ENCODE results near the gene TENT4A.

The TENT4A gene

GRCh38 chr5:6715758-6716628 lies 2.8 kb downstream of the TENT4A start:
- no peak for DNase-seq (ENCODE audit: low read depth)
- H3K4me3 ChIP-seq (ENCODE audit: control insufficient read depth, low read depth, low read length), result peak overlapping the region; percentile 51
- TF ChIP-seq CTCF (IDR thresholded peaks at IDR 0.05; ENCODE audit: control insufficient read depth, insufficient read depth, low read depth, low read length, missing control alignments), result no peak

- no peak for DNase-seq (ENCODE audit: low read depth)
- H3K4me3 ChIP-seq (ENCODE audit: control insufficient read depth, low read depth, low read length), result no peak overlapping the region
- TF ChIP-seq CTCF (IDR thresholded peaks at IDR 0.05; ENCODE audit: control insufficient read depth, insufficient read depth, low read depth, low read length, missing control alignments), result no peak
These were observed 3.5 kb downstream of the TENT4A start for GRCh38 chr5:6716629-6717149.

- DNase-seq (ENCODE audit: low read depth), result no peak
- no peak for TF ChIP-seq CTCF (IDR thresholded peaks at IDR 0.05; ENCODE audit: control insufficient read depth, insufficient read depth, low read depth, low read length, missing control alignments)
- H3K4me3 ChIP-seq (ENCODE audit: control insufficient read depth, low read depth, low read length), result no peak overlapping the region
These were observed 4.0 kb downstream of the TENT4A start for GRCh38 chr5:6717247-6717646.

GRCh38 chr5:6717687-6718086 lies 4.5 kb downstream of the TENT4A start:
- no peak overlapping the region for H3K4me3 ChIP-seq (ENCODE audit: control insufficient read depth, low read depth, low read length)
- no peak for DNase-seq (ENCODE audit: low read depth)
- TF ChIP-seq CTCF (IDR thresholded peaks at IDR 0.05; ENCODE audit: control insufficient read depth, insufficient read depth, low read depth, low read length, missing control alignments), result no peak

GRCh38 chr5:6718161-6718681 lies 5.0 kb downstream of the TENT4A start:
- no peak overlapping the region for H3K4me3 ChIP-seq (ENCODE audit: control insufficient read depth, low read depth, low read length)
- DNase-seq (ENCODE audit: low read depth), result no peak
- no peak for TF ChIP-seq CTCF (IDR thresholded peaks at IDR 0.05; ENCODE audit: control insufficient read depth, insufficient read depth, low read depth, low read length, missing control alignments)

GRCh38 chr5:6718718-6719117 lies 5.5 kb downstream of the TENT4A start:
- no peak for TF ChIP-seq CTCF (IDR thresholded peaks at IDR 0.05; ENCODE audit: control insufficient read depth, insufficient read depth, low read depth, low read length, missing control alignments)
- H3K4me3 ChIP-seq (ENCODE audit: control insufficient read depth, low read depth, low read length), result no peak overlapping the region
- DNase-seq (ENCODE audit: low read depth), result no peak
